Erythroblast (primary cell): ENCODE measurements around the gene ASIC5.

Source experiments
- GATA1 ChIP-seq: IDR thresholded peaks from 2 replicates; pipeline ENCODE4 v1.6.1; 2011; ENCODE audit warnings: low read depth, mild to moderate bottlenecking, control low read depth, low read length, moderate library complexity
- POLR2A ChIP-seq: IDR thresholded peaks from 2 replicates; pipeline ENCODE4 v1.6.1; 2011; ENCODE audit warnings: mild to moderate bottlenecking, low read length

GRCh38 chr4:155885666-155886065, 19.6 kb upstream of the ASIC5 start:
- no peak for TF ChIP-seq POLR2A
- TF ChIP-seq GATA1 = no peak
